DOHH2 (cell line): ENCODE data around the gene EIF2D.

Source experiments
- H3F3A ChIP-seq: fragments of 200-600 bp; sonication (generic), shearing (Covaris generic); 2 replicates; pipeline ENCODE4 v1.6.0; 2016; ENCODE audit warnings: antibody characterized with exemption, mild to moderate bottlenecking; ENCODE audit not compliant: control insufficient read depth, insufficient read depth
- H3K27ac ChIP-seq: fragments of 200-600 bp; sonication (generic); 2 replicates; pipeline ENCODE4 v1.5.1; 2014; ENCODE audit warnings: low read depth, mild to moderate bottlenecking, low read length, moderate library complexity
- H3K27me3 ChIP-seq: fragments of 200-600 bp; sonication (generic); 2 replicates; pipeline ENCODE4 v1.6.1; 2014; ENCODE audit warnings: mild to moderate bottlenecking, low read length, mixed read lengths; ENCODE audit not compliant: control insufficient read depth
- H3K36me3 ChIP-seq: fragments of 200-600 bp; sonication (generic); 2 replicates; pipeline ENCODE4 v1.6.1; 2014; ENCODE audit warnings: mild to moderate bottlenecking, low read length, moderate library complexity, mixed read lengths; ENCODE audit not compliant: control insufficient read depth
- H3K4me1 ChIP-seq: fragments of 200-600 bp; sonication (generic); 2 replicates; pipeline ENCODE4 v1.6.1; 2014; ENCODE audit warnings: mild to moderate bottlenecking, low read length, mixed read lengths; ENCODE audit not compliant: control insufficient read depth
- H3K4me2 ChIP-seq: fragments of 200-600 bp; sonication (generic); 2 replicates; pipeline ENCODE4 v1.6.0; 2014; ENCODE audit warnings: mild to moderate bottlenecking, low read length, moderate library complexity
- H3K4me3 ChIP-seq: fragments of 200-600 bp; sonication (generic); 2 replicates; pipeline ENCODE4 v1.5.1; 2014; ENCODE audit warnings: mild to moderate bottlenecking, low read length, mixed read lengths
- H3K79me2 ChIP-seq: fragments of 200-600 bp; sonication (generic); 2 replicates; pipeline ENCODE4 v1.6.1; 2014; ENCODE audit warnings: mild to moderate bottlenecking, low read length, mixed read lengths; ENCODE audit not compliant: control insufficient read depth
- H3K9me2 ChIP-seq: fragments of 200-600 bp; sonication (generic); replicated peaks from 2 replicates; pipeline ENCODE4 v1.6.1; 2014; ENCODE audit warnings: mild to moderate bottlenecking, low read length, mixed read lengths; ENCODE audit not compliant: control insufficient read depth
- H3K9me3 ChIP-seq: fragments of 200-600 bp; sonication (generic); 2 replicates; pipeline ENCODE4 v1.6.1; 2014; ENCODE audit warnings: antibody characterized with exemption, low read length, mixed read lengths; ENCODE audit not compliant: control insufficient read depth, insufficient read depth
- H4K20me1 ChIP-seq: fragments of 200-600 bp; sonication (generic); 2 replicates; pipeline ENCODE4 v1.6.0; 2014; ENCODE audit warnings: low read depth, mild to moderate bottlenecking, antibody characterized with exemption, low read length, moderate library complexity; ENCODE audit not compliant: control insufficient read depth, insufficient read depth
- EZH2phosphoT487 ChIP-seq: fragments of 200-600 bp; sonication (generic); IDR thresholded peaks from 2 replicates; pipeline ENCODE4 v1.6.1; 2017; ENCODE audit warnings: borderline replicate concordance, mild to moderate bottlenecking, antibody characterized with exemption, low read length, moderate library complexity, mixed read lengths
- TF ChIP-seq, protein P1 (sequence below): fragments of 200-600 bp; sonication (generic); IDR thresholded peaks from one replicate; pipeline ENCODE4 v1.5.1; 2014; ENCODE audit warnings: antibody characterized with exemption, mild to moderate bottlenecking, low read depth, low read length; ENCODE audit not compliant: poor library complexity, severe bottlenecking

EIF2D gene

DNA sequence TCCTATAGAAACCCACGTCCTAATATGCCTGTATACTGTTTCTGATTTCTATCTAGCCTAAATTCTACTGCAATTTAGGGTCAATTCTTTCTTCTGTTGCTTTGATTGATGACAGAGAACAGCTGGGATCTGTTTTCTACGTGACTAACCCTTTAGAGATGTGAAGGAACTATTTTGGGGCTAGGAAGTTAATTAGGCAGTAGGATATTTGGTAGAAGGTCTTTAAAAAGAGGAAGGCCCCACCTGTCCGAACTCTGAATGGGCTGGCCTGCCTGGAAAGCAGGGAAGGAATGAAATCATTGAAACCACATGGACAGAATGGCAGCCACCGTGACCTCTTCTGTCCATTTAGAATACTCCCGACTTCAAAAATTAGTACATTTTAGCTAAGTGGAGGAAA is 21.0 kb downstream of the EIF2D start:
- Histone ChIP-seq H3K36me3 (peaks cover 81% of the 10 kb centered on the region), H3K4me2 (no peak overlapping the region), H3K27me3 (no peaks in the 10 kb centered on the region), H4K20me1 (no peaks in the 10 kb centered on the region), H3F3A (no peaks in the 10 kb centered on the region), H3K4me3 (no peak overlapping the region), H3K79me2 (no peaks in the 10 kb centered on the region), H3K27ac (no peak overlapping the region), H3K9me3 (no peaks in the 10 kb centered on the region), H3K9me2 (no peaks in the 10 kb centered on the region), H3K4me1 (no peaks in the 10 kb centered on the region)
- TF ChIP-seq EZH2phosphoT487: no peak
- TF ChIP-seq, protein P1, sequence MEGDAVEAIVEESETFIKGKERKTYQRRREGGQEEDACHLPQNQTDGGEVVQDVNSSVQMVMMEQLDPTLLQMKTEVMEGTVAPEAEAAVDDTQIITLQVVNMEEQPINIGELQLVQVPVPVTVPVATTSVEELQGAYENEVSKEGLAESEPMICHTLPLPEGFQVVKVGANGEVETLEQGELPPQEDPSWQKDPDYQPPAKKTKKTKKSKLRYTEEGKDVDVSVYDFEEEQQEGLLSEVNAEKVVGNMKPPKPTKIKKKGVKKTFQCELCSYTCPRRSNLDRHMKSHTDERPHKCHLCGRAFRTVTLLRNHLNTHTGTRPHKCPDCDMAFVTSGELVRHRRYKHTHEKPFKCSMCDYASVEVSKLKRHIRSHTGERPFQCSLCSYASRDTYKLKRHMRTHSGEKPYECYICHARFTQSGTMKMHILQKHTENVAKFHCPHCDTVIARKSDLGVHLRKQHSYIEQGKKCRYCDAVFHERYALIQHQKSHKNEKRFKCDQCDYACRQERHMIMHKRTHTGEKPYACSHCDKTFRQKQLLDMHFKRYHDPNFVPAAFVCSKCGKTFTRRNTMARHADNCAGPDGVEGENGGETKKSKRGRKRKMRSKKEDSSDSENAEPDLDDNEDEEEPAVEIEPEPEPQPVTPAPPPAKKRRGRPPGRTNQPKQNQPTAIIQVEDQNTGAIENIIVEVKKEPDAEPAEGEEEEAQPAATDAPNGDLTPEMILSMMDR: no peak

DNA sequence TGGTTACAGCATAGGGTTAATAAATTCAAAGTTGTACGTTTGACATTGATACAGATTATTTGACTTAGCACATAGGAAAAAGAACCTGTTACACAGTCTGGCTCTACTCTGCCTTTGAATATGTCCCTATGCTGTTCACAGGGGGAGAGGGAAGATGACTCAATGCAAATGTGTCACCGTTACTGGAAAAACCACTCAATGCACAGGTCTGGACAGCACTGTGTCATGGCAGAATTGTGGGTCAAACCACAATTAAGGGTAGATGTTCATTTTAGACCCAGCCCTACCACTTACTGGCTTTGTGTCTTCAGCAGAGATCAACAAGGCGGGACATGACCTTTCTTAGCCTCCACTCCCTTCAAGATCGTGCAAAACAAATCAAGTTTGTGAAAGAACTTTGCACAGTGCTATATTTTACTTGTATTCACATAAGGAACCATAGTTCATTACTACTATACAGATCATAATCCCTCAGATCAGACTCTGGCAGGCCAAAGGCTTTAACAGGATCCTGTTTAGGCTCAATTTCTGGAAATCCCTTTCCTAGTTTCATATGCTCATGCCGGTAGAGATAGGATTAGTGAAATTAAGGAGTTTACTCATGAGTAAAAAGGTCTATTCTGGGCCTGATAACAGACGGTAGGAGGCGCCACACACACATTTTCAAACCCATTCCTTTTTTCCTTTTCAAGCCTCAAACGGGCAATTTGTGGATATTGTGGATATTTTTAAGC is 22.1 kb downstream of the EIF2D start:
- Histone ChIP-seq H3K79me2 (no peaks in the 10 kb centered on the region), H3K27me3 (no peaks in the 10 kb centered on the region), H3F3A (no peaks in the 10 kb centered on the region), H3K4me3 (no peak overlapping the region), H3K27ac (no peak overlapping the region), H3K4me2 (no peak overlapping the region), H3K9me2 (no peaks in the 10 kb centered on the region), H3K4me1 (no peaks in the 10 kb centered on the region), H3K9me3 (no peaks in the 10 kb centered on the region), H4K20me1 (no peaks in the 10 kb centered on the region), H3K36me3 (peaks cover 79% of the 10 kb centered on the region)
- TF ChIP-seq, protein P1: peak; percentile 79
- TF ChIP-seq EZH2phosphoT487: no peak

DNA sequence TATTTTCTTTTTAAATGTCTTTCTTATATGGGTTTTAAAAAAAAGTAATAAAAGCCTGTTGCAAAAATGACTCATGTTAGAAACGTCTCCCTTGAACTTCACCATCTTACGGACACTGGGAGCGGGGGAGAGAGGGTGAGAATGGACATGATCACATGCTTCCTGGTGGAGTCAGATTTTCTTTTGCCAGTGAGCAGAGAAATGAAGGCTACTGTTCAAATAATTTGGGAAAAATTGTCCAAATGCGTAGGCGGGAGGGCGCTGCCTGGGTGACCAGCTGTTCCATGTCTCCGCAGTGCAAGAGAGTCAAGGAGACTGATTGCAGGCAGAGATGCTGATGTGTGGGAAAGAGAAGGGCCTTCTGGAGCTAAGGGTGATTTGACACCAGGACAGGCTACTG is 23.1 kb downstream of the EIF2D start:
- Histone ChIP-seq H4K20me1 (no peaks in the 10 kb centered on the region), H3K4me1 (no peaks in the 10 kb centered on the region), H3K27me3 (no peaks in the 10 kb centered on the region), H3K9me2 (no peaks in the 10 kb centered on the region), H3K4me3 (no peak overlapping the region), H3K79me2 (no peaks in the 10 kb centered on the region), H3K36me3 (peaks cover 79% of the 10 kb centered on the region), H3K9me3 (no peaks in the 10 kb centered on the region), H3K4me2 (no peak overlapping the region), H3K27ac (no peak overlapping the region), H3F3A (no peaks in the 10 kb centered on the region)
- no peak for TF ChIP-seq EZH2phosphoT487
- TF ChIP-seq, protein P1: no peak
